GM12878 (cell line): ENCODE data around the gene PPP2R5C. TPM values are rescaled to one million over a fixed set of nuclear protein-coding genes. Genes with fewer than 3 reads are reported as not detected.

Experiments
- ATAC-seq: fragments of 200-7000 bp; cut with Tn5 transposase; 3 replicates; pipeline ENCODE4 v1.9.1; 2020; ENCODE audit warnings: mild to moderate bottlenecking, moderate library complexity
- BruUV-seq: library from RNA; stranded (reverse); fragments of 400-500 nt; replicated peaks from 2 replicates; lab custom pipeline; 2021; lab: Mats Ljungman, UMichigan
- CTCF ChIA-PET: fragments of 300-600 bp; sonication (Branson Sonifier 250); formaldehyde crosslinking; extraction: SDS; loops from one replicate; lab custom pipeline; 2021; ENCODE audit warnings: inconsistent platforms; lab: Yijun Ruan, JAX
- POLR2A ChIA-PET: fragments of 350-600 bp; formaldehyde crosslinking; extraction: SDS; loops from one replicate; lab custom pipeline; 2021; ENCODE audit warnings: inconsistent platforms; lab: Charles Lee
- RAD21 ChIA-PET: fragments of 300-600 bp; sonication (Branson Sonifier 250); formaldehyde crosslinking; loops from one replicate; lab custom pipeline; 2023; ENCODE audit warnings: antibody characterized with exemption; ENCODE audit not compliant: unreplicated experiment; lab: Charles Lee
- SMC1A ChIA-PET: fragments of 300-600 bp; sonication (Branson Sonifier 250); formaldehyde crosslinking; loops from one replicate; lab custom pipeline; 2023; ENCODE audit not compliant: unreplicated experiment, uncharacterized antibody; lab: Charles Lee
- DNase-seq: peaks from one replicate; pipeline ENCODE4 v3.0.0-alpha.2; 2011; ENCODE audit warnings: low read depth, low spot score
- FAIRE-seq: peaks from 3 replicates; lab custom pipeline; 2011; peaks lifted over from hg19 to GRCh38; lab: Jason Lieb, UNC
- H2AFZ ChIP-seq: 2 replicates; pipeline ENCODE4 v1.6.0; 2011; ENCODE audit warnings: low read depth, low read length, control low read depth; ENCODE audit not compliant: control insufficient read depth
- H3K27ac ChIP-seq: 2 replicates; pipeline ENCODE4 v1.5.1; 2011; ENCODE audit warnings: control low read depth; ENCODE audit not compliant: control insufficient read depth, insufficient read depth
- H3K27me3 ChIP-seq, 2 experiments: replicated peaks in 1 of 2; 2 replicates each; pipeline versions ENCODE4 v1.6.0 to v1.6.1; 2011; ENCODE audit warnings: low read length in 1 of 2; ENCODE audit not compliant: control insufficient read depth in 2 of 2, insufficient read depth in 2 of 2
- H3K36me3 ChIP-seq, 2 experiments: 2 replicates each; pipeline ENCODE4 v1.5.1; 2011; ENCODE audit warnings: low read length in 1 of 2; ENCODE audit not compliant: control insufficient read depth in 2 of 2, insufficient read depth in 2 of 2
- H3K4me1 ChIP-seq: 2 replicates; pipeline ENCODE4 v1.6.1; 2011; ENCODE audit warnings: mild to moderate bottlenecking, low read length, moderate library complexity, mixed read lengths; ENCODE audit not compliant: control insufficient read depth, insufficient read depth
- H3K4me2 ChIP-seq: 2 replicates; pipeline ENCODE4 v1.6.0; 2011; ENCODE audit warnings: control low read depth; ENCODE audit not compliant: control insufficient read depth, insufficient read depth
- H3K4me3 ChIP-seq: fragments of 200-600 bp; sonication (generic); 2 replicates; pipeline ENCODE4 v1.5.1; 2016
- H3K79me2 ChIP-seq: 2 replicates; pipeline ENCODE4 v1.6.0; 2011; ENCODE audit warnings: low read length; ENCODE audit not compliant: control insufficient read depth, insufficient read depth
- H3K9ac ChIP-seq: 2 replicates; pipeline ENCODE4 v1.8.0; 2011; ENCODE audit warnings: low read length, control low read depth, mixed read lengths; ENCODE audit not compliant: control insufficient read depth, insufficient read depth
- H3K9me3 ChIP-seq: replicated peaks from 3 replicates; pipeline ENCODE4 v1.5.1; 2011; ENCODE audit warnings: mild to moderate bottlenecking, low read length; ENCODE audit not compliant: control insufficient read depth, insufficient read depth
- H4K20me1 ChIP-seq: 2 replicates; pipeline ENCODE4 v1.6.0; 2011; ENCODE audit not compliant: control insufficient read depth, insufficient read depth
- CEBPB ChIP-seq, 2 experiments: fragments of 150-350 bp in 1 of 2; IDR thresholded peaks; 2 replicates each; pipeline ENCODE4 v1.6.1; 2012 to 2014; ENCODE audit warnings: low read depth in 2 of 2, low read length in 2 of 2, borderline replicate concordance in 1 of 2, inconsistent platforms in 1 of 2
- ETV6 ChIP-seq, 2 experiments: fragments of 450-650 bp in 1 of 2; IDR thresholded peaks in 1 of 2; conservative IDR thresholded peaks in 1 of 2; 2 replicates each; pipeline ENCODE4 v1.6.1; 2014; ENCODE audit warnings: antibody characterized with exemption in 1 of 2, borderline replicate concordance in 1 of 2, low read depth in 1 of 2, mild to moderate bottlenecking in 1 of 2, moderate library complexity in 1 of 2
- WGBS: methylation state at CpG from one replicate; pipeline ENCODE4 v1.1.6; 2016; ENCODE audit warnings: low lambda C conversion rate; ENCODE audit not compliant: insufficient replicate concordance, insufficient coverage; ENCODE audit errors: missing lambda C conversion rate; 5-methylcytosine and 5-hydroxymethylcytosine counted together
- in situ Hi-C: fragments of 300-500 bp; cut with MboI; formaldehyde crosslinking; loops from 9 replicates; pipeline ENCODE4 v1.14.3; 2018; ENCODE audit warnings: mixed read lengths
- intact Hi-C: fragments of 100-400 bp; cut with micrococcal nuclease; formaldehyde crosslinking; loops from one replicate; pipeline ENCODE4 v1.14.2; 2022; ENCODE audit not compliant: unreplicated experiment
- polyA plus RNA-seq, 11 experiments: library from polyadenylated mRNA; depleted of rRNA in 4 of 11; unstranded in 6 of 11; stranded (reverse) in 5 of 11; fragments of >200 nt; fragmentation: Nextera tagmentation in 4 of 11; fragmentation: Illumina TruSeq in 1 of 11; extraction: Ambion mirVana in 4 of 11; extraction: Trizol in 1 of 11; gene quantifications; 1 replicate in 1 of 11; 2 replicates in 10 of 11; pipeline versions ENCODE4 v1.2.1 to v1.2.3, GENCODE V29; 2011 to 2016; ENCODE audit warnings: inconsistent platforms in 2 of 11, missing spikeins in 2 of 11, low read depth in 1 of 11
- total RNA-seq, 4 experiments: library from RNA; depleted of rRNA in 3 of 4; stranded (reverse); fragments of >200 nt in 3 of 4; fragmentation: Illumina TruSeq in 1 of 4; extraction: Trizol in 1 of 4; gene quantifications; 2 replicates each; pipeline versions ENCODE4 v1.2.1 to v1.2.3, GENCODE V29; 2013 to 2021
- TF ChIP-seq, protein P1 (sequence below): fragments of 450-650 bp; IDR thresholded peaks from 2 replicates; pipeline ENCODE4 v1.6.1; 2016; ENCODE audit warnings: mild to moderate bottlenecking

The PPP2R5C gene
- total and polyA plus RNA-seq, 10 of the 15 experiments (the other 5 are each of a cell fraction or from before 2014, with no cell fraction given), result 106 to 199 (median 144) TPM

DNA sequence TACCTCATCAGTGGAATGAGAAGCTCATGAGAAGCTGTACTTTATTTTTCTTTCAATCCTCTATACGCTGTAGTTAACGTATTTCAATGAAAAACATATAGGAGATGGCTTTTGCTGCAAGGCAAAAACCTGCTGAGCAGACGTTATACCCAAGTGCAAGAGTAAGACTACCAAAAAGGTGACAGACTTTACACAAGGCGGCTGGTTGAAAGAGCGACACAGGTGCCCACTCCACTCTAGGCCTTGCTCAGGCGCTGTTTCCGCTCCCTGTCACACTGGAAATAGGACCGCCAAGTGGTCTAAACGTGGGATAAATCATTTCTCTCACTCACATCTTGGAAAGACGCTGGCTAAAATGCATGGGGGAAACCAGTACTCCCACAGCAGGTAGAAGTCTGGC lies 54.5 kb downstream of the PPP2R5C start:
- Histone ChIP-seq H3K9ac (no peak overlapping the region), H3K79me2 (peaks cover 96% of the 10 kb centered on the region), H4K20me1 (no peaks in the 10 kb centered on the region), H3K27ac (no peak overlapping the region), H3K9me3 (no peaks in the 10 kb centered on the region), H3K27me3 (no peaks in the 10 kb centered on the region)
- no peak for DNase-seq
- WGBS, result 98% methylated on average over 10 of the region's 10 CpGs
- FAIRE-seq, result no peak
- TF ChIP-seq CEBPB (IDR thresholded peaks at IDR 0.05; ENCODE audit: borderline replicate concordance in 1 of 2, low read depth in 2 of 2, low read length in 2 of 2) (no peak), ETV6 (conservative IDR thresholded peaks at IDR 0.05 in 1 of 2, IDR thresholded peaks at IDR 0.05 in 1 of 2; ENCODE audit: borderline replicate concordance in 1 of 2, low read depth in 1 of 2) (no peak)
- TF ChIP-seq, protein P1, sequence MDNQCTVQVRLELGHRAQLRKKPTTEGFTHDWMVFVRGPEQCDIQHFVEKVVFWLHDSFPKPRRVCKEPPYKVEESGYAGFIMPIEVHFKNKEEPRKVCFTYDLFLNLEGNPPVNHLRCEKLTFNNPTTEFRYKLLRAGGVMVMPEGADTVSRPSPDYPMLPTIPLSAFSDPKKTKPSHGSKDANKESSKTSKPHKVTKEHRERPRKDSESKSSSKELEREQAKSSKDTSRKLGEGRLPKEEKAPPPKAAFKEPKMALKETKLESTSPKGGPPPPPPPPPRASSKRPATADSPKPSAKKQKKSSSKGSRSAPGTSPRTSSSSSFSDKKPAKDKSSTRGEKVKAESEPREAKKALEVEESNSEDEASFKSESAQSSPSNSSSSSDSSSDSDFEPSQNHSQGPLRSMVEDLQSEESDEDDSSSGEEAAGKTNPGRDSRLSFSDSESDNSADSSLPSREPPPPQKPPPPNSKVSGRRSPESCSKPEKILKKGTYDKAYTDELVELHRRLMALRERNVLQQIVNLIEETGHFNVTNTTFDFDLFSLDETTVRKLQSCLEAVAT, result 0 out of 2 replicates have a peak, but pooled peaks have one; percentile 24
- TF ChIP-seq, all 136 proteins: peak for 1
- BruUV-seq, result no TSS peak
- Histone ChIP-seq H2AFZ (no peak overlapping the region), H3K4me1 (peaks cover 43% of the 10 kb centered on the region), H3K4me3 (no peak overlapping the region), H3K36me3 (peaks cover 3% of the 10 kb centered on the region in 2 experiments; a peak in 3 of 4 replicates), H3K4me2 (no peak overlapping the region)
- POLR2A ChIA-PET, result interaction anchor here (10.3 kb wide), 1 partner anchor 9 kb away, joined by 176 read pairs; no protein-coding TSS in a partner anchor
- in situ Hi-C loops (no loop called here), intact Hi-C loops (no loop called here)
- SMC1A ChIA-PET, result interaction anchor here (0.6 to 3.9 kb wide), 7 partner anchors 8 to 106 kb away, joined by 3 to 48 read pairs (median 4); no protein-coding TSS in a partner anchor
- CTCF ChIA-PET, result interaction anchor here (0.9 to 1.1 kb wide), 2 partner anchors 28 to 45 kb away, joined by 3 read pairs; no protein-coding TSS in a partner anchor
- ATAC-seq, result no peak
- RAD21 ChIA-PET, result interaction anchor here (1.0 to 8.8 kb wide), 2 partner anchors 9 to 29 kb away, joined by 3 to 111 read pairs; no protein-coding TSS in a partner anchor
